KMS-11 (cell line): ENCODE measurements around the gene DNAH6.

Experiments
- H2AFZ ChIP-seq: fragments of 200-600 bp; sonication (generic); 2 replicates; pipeline ENCODE4 v1.6.1; 2016; ENCODE audit warnings: antibody characterized with exemption, mixed run types, low read depth
- H3K27ac ChIP-seq: fragments of 200-600 bp; sonication (generic); 2 replicates; pipeline ENCODE4 v1.6.1; 2016; ENCODE audit warnings: mild to moderate bottlenecking, mixed run types
- H3K27me3 ChIP-seq: fragments of 200-600 bp; sonication (generic); 2 replicates; pipeline ENCODE4 v1.6.1; 2017; ENCODE audit warnings: mild to moderate bottlenecking, low read depth, mixed run types, moderate library complexity; ENCODE audit not compliant: insufficient read depth
- H3K36me3 ChIP-seq: fragments of 200-600 bp; sonication (generic); 2 replicates; pipeline ENCODE4 v1.6.1; 2017; ENCODE audit warnings: mild to moderate bottlenecking, mixed run types; ENCODE audit not compliant: insufficient read depth
- H3K4me1 ChIP-seq: fragments of 200-600 bp; sonication (generic); 2 replicates; pipeline ENCODE4 v1.6.1; 2016; ENCODE audit warnings: mild to moderate bottlenecking, low read depth, mixed run types; ENCODE audit not compliant: poor library complexity, severe bottlenecking
- H3K4me2 ChIP-seq: fragments of 200-600 bp; sonication (generic); 2 replicates; pipeline ENCODE4 v1.7.0; 2016; ENCODE audit warnings: mild to moderate bottlenecking, mixed run types
- H3K4me3 ChIP-seq: fragments of 200-600 bp; sonication (generic); IDR thresholded peaks from 2 replicates; pipeline ENCODE4 v1.6.1; 2017; ENCODE audit warnings: low read depth, low read length, mixed read lengths; ENCODE audit not compliant: insufficient read depth
- H3K79me2 ChIP-seq: fragments of 200-600 bp; sonication (generic); 2 replicates; pipeline ENCODE4 v1.6.1; 2016; ENCODE audit warnings: low read depth, mixed run types; ENCODE audit not compliant: insufficient read depth
- H3K9ac ChIP-seq: fragments of 200-600 bp; sonication (generic); 2 replicates; pipeline ENCODE4 v1.6.1; 2016; ENCODE audit warnings: mild to moderate bottlenecking, mixed run types
- H4K20me1 ChIP-seq: fragments of 200-600 bp; sonication (generic); 2 replicates; pipeline ENCODE4 v1.6.1; 2016; ENCODE audit warnings: mild to moderate bottlenecking, mixed run types; ENCODE audit not compliant: insufficient read depth
- TF ChIP-seq, protein P1 (sequence below): fragments of 200-600 bp; sonication (generic); conservative IDR thresholded peaks from 2 replicates; pipeline ENCODE4 v1.6.1; 2017; ENCODE audit warnings: low read depth, mild to moderate bottlenecking, antibody characterized with exemption, low read length, moderate library complexity, mixed read lengths

DNAH6 gene

DNA sequence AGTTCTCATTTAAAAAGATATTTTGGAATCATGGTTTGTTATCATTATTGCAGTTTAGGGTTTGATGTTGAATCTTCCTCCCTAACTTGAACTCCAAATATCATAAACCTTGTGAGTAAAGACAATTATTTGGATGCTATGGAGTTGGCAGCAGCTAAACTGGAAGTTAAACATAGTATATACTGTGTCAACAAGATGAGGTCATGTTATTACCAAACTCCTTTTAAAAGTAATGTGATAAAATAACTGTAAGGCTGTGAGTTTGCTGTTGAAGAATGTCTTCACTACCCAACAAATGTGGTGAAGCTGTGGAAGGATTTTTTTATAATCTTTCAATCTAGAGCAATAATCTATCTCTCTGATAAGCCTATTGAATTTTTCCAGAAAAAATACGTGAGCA lies 16.0 kb downstream of the DNAH6 start:
- Histone ChIP-seq H3K27ac (no peak overlapping the region), H3K4me2 (no peak overlapping the region), H3K36me3 (no peaks in the 10 kb centered on the region), H3K79me2 (no peaks in the 10 kb centered on the region), H4K20me1 (no peaks in the 10 kb centered on the region), H3K27me3 (no peaks in the 10 kb centered on the region), H2AFZ (no peak overlapping the region), H3K9ac (no peak overlapping the region), H3K4me3 (no peak overlapping the region), H3K4me1 (no peaks in the 10 kb centered on the region)
- TF ChIP-seq, protein P1, sequence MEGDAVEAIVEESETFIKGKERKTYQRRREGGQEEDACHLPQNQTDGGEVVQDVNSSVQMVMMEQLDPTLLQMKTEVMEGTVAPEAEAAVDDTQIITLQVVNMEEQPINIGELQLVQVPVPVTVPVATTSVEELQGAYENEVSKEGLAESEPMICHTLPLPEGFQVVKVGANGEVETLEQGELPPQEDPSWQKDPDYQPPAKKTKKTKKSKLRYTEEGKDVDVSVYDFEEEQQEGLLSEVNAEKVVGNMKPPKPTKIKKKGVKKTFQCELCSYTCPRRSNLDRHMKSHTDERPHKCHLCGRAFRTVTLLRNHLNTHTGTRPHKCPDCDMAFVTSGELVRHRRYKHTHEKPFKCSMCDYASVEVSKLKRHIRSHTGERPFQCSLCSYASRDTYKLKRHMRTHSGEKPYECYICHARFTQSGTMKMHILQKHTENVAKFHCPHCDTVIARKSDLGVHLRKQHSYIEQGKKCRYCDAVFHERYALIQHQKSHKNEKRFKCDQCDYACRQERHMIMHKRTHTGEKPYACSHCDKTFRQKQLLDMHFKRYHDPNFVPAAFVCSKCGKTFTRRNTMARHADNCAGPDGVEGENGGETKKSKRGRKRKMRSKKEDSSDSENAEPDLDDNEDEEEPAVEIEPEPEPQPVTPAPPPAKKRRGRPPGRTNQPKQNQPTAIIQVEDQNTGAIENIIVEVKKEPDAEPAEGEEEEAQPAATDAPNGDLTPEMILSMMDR = no peak

DNA sequence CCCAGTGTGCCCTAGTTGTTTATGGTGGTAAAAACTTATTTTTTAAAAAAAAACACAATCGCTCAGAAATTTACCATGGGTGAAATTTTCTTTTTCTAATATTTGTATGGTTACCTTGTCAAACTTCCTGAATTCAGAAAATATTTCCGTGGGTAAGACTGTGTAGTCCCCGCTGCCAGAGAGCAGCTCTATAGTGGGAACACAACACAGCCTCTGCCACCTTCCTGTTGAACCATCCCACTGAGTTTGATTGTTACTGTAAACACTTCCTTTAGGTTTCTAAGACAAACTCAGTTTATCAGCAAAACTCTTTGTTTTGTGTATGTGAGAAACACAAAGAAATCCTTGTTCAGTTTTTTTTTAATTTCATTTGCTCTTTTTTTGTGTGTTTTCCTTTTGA lies 17.9 kb downstream of the DNAH6 start:
- no peaks in the 10 kb centered on the region for H3K27me3 ChIP-seq
- TF ChIP-seq, protein P1 = no peak

DNA sequence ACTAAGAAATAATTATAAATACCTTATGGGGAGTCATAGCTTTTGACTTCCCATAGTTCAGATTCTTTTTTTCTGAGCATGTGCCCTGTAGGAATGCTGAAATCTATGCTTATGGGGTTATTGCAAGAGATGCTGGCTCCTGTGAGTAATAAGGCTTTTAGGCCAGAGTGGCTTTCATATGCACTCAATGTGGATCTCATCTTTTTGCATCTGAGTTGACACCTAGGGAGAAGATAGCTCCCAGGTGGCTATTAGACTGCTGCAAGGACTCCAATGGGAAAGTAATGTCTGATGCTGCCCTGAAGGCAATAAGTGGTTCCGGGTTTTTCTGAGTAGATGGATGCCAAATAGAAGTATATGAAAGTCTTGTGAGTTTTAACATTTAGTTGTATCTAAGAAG lies 21.0 kb downstream of the DNAH6 start:
- Histone ChIP-seq H3K27me3 (no peaks in the 10 kb centered on the region), H3K79me2 (no peaks in the 10 kb centered on the region), H3K36me3 (no peaks in the 10 kb centered on the region), H3K9ac (no peak overlapping the region), H3K27ac (no peak overlapping the region), H3K4me2 (no peak overlapping the region), H2AFZ (no peak overlapping the region), H4K20me1 (no peaks in the 10 kb centered on the region), H3K4me3 (no peak overlapping the region), H3K4me1 (no peaks in the 10 kb centered on the region)
- TF ChIP-seq, protein P1 = no peak

More for the DNA sequence above, 17.9 kb downstream of the DNAH6 start:
- Histone ChIP-seq H3K4me2 (no peak overlapping the region), H3K36me3 (no peaks in the 10 kb centered on the region), H2AFZ (no peak overlapping the region), H3K27ac (no peak overlapping the region), H3K9ac (no peak overlapping the region), H4K20me1 (no peaks in the 10 kb centered on the region), H3K79me2 (no peaks in the 10 kb centered on the region), H3K4me3 (no peak overlapping the region), H3K4me1 (no peaks in the 10 kb centered on the region)

DNA sequence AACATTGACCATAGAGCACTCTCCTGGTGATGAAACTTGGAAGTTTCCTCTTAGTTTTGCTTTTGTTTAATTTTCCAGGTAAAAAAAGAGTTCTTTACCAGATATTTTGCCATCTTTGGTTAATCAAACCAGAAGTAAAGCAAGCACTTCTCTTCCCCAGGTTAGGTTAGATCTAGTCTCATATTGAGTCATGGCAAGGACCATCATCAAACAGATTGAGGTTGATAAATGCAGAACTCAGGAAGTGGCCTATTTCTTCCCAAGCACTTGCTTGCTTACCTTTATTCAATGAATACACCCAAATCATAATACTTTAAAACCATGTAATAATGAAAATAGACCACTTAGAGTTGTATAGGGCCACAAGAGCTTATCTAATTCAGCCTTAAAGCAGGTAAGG lies 23.4 kb downstream of the DNAH6 start:
- H3K4me2 ChIP-seq = no peak overlapping the region
- H3K79me2 ChIP-seq = no peaks in the 10 kb centered on the region
- no peaks in the 10 kb centered on the region for H4K20me1 ChIP-seq
- no peak overlapping the region for H3K4me3 ChIP-seq
- no peaks in the 10 kb centered on the region for H3K4me1 ChIP-seq
- H3K27ac ChIP-seq = no peak overlapping the region
- no peak overlapping the region for H3K9ac ChIP-seq
- no peaks in the 10 kb centered on the region for H3K27me3 ChIP-seq
- H2AFZ ChIP-seq = no peak overlapping the region
- TF ChIP-seq, protein P1 = no peak
- no peaks in the 10 kb centered on the region for H3K36me3 ChIP-seq
